GM12878 (cell line): ENCODE measurements around the gene INO80D. TPM values are rescaled to one million over a fixed set of nuclear protein-coding genes. Genes with fewer than 3 reads are reported as not detected.

Experiments
- ATAC-seq: fragments of 200-7000 bp; cut with Tn5 transposase; 3 replicates; pipeline ENCODE4 v1.9.1; 2020; ENCODE audit warnings: mild to moderate bottlenecking, moderate library complexity
- BruUV-seq: library from RNA; stranded (reverse); fragments of 400-500 nt; replicated peaks from 2 replicates; lab custom pipeline; 2021; lab: Mats Ljungman, UMichigan
- CTCF ChIA-PET: fragments of 300-600 bp; sonication (Branson Sonifier 250); formaldehyde crosslinking; extraction: SDS; loops from one replicate; lab custom pipeline; 2021; ENCODE audit warnings: inconsistent platforms; lab: Yijun Ruan, JAX
- POLR2A ChIA-PET: fragments of 350-600 bp; formaldehyde crosslinking; extraction: SDS; loops from one replicate; lab custom pipeline; 2021; ENCODE audit warnings: inconsistent platforms; lab: Charles Lee
- RAD21 ChIA-PET: fragments of 300-600 bp; sonication (Branson Sonifier 250); formaldehyde crosslinking; loops from one replicate; lab custom pipeline; 2023; ENCODE audit warnings: antibody characterized with exemption; ENCODE audit not compliant: unreplicated experiment; lab: Charles Lee
- SMC1A ChIA-PET: fragments of 300-600 bp; sonication (Branson Sonifier 250); formaldehyde crosslinking; loops from one replicate; lab custom pipeline; 2023; ENCODE audit not compliant: unreplicated experiment, uncharacterized antibody; lab: Charles Lee
- DNase-seq: peaks from one replicate; pipeline ENCODE4 v3.0.0-alpha.2; 2011; ENCODE audit warnings: low read depth, low spot score
- FAIRE-seq: peaks from 3 replicates; lab custom pipeline; 2011; peaks lifted over from hg19 to GRCh38; lab: Jason Lieb, UNC
- H2AFZ ChIP-seq: 2 replicates; pipeline ENCODE4 v1.6.0; 2011; ENCODE audit warnings: low read depth, low read length, control low read depth; ENCODE audit not compliant: control insufficient read depth
- H3K27ac ChIP-seq: 2 replicates; pipeline ENCODE4 v1.5.1; 2011; ENCODE audit warnings: control low read depth; ENCODE audit not compliant: control insufficient read depth, insufficient read depth
- H3K27me3 ChIP-seq, 2 experiments: replicated peaks in 1 of 2; 2 replicates each; pipeline versions ENCODE4 v1.6.0 to v1.6.1; 2011; ENCODE audit warnings: low read length in 1 of 2; ENCODE audit not compliant: control insufficient read depth in 2 of 2, insufficient read depth in 2 of 2
- H3K36me3 ChIP-seq, 2 experiments: 2 replicates each; pipeline ENCODE4 v1.5.1; 2011; ENCODE audit warnings: low read length in 1 of 2; ENCODE audit not compliant: control insufficient read depth in 2 of 2, insufficient read depth in 2 of 2
- H3K4me1 ChIP-seq: 2 replicates; pipeline ENCODE4 v1.6.1; 2011; ENCODE audit warnings: mild to moderate bottlenecking, low read length, moderate library complexity, mixed read lengths; ENCODE audit not compliant: control insufficient read depth, insufficient read depth
- H3K4me2 ChIP-seq: 2 replicates; pipeline ENCODE4 v1.6.0; 2011; ENCODE audit warnings: control low read depth; ENCODE audit not compliant: control insufficient read depth, insufficient read depth
- H3K4me3 ChIP-seq: fragments of 200-600 bp; sonication (generic); 2 replicates; pipeline ENCODE4 v1.5.1; 2016
- H3K79me2 ChIP-seq: 2 replicates; pipeline ENCODE4 v1.6.0; 2011; ENCODE audit warnings: low read length; ENCODE audit not compliant: control insufficient read depth, insufficient read depth
- H3K9ac ChIP-seq: 2 replicates; pipeline ENCODE4 v1.8.0; 2011; ENCODE audit warnings: low read length, control low read depth, mixed read lengths; ENCODE audit not compliant: control insufficient read depth, insufficient read depth
- H3K9me3 ChIP-seq: replicated peaks from 3 replicates; pipeline ENCODE4 v1.5.1; 2011; ENCODE audit warnings: mild to moderate bottlenecking, low read length; ENCODE audit not compliant: control insufficient read depth, insufficient read depth
- H4K20me1 ChIP-seq: 2 replicates; pipeline ENCODE4 v1.6.0; 2011; ENCODE audit not compliant: control insufficient read depth, insufficient read depth
- BHLHE40 ChIP-seq, 2 experiments: fragments of 450-650 bp in 1 of 2; IDR thresholded peaks; 2 replicates each; pipeline ENCODE4 v1.6.1; 2011 to 2017; ENCODE audit warnings: low read depth in 2 of 2, borderline replicate concordance in 1 of 2, improper control_type of control experiment in 1 of 2, low read length in 1 of 2, mild to moderate bottlenecking in 1 of 2
- CHD4 ChIP-seq: fragments of 200-600 bp; sonication (generic); IDR thresholded peaks from 2 replicates; pipeline ENCODE4 v1.6.1; 2016; ENCODE audit warnings: mild to moderate bottlenecking
- EZH2 ChIP-seq: IDR thresholded peaks from 2 replicates; pipeline ENCODE4 v1.6.1; 2012; ENCODE audit warnings: low read depth, mild to moderate bottlenecking, control low read depth, inconsistent platforms, low read length, borderline replicate concordance; ENCODE audit not compliant: control insufficient read depth
- FOS ChIP-seq: IDR thresholded peaks from 3 replicates; pipeline ENCODE4 v1.6.1; 2011; ENCODE audit warnings: borderline replicate concordance; ENCODE audit not compliant: insufficient read length; ENCODE audit errors: extremely low read depth
- HDAC6 ChIP-seq: fragments of 200-600 bp; sonication (generic); IDR thresholded peaks from one replicate; pipeline ENCODE4 v1.8.0; 2017; ENCODE audit warnings: antibody characterized with exemption; ENCODE audit not compliant: unreplicated experiment
- IKZF1 ChIP-seq: fragments of 450-650 bp; conservative IDR thresholded peaks from 2 replicates; pipeline ENCODE4 v1.6.1; 2017; ENCODE audit warnings: antibody characterized with exemption, mild to moderate bottlenecking
- JUND ChIP-seq: IDR thresholded peaks from 2 replicates; pipeline ENCODE4 v1.6.1; 2012; ENCODE audit warnings: low read depth, mild to moderate bottlenecking, low read length, improper control_type of control experiment, moderate library complexity
- NR2C1 ChIP-seq: fragments of 450-650 bp; IDR thresholded peaks from 2 replicates; pipeline ENCODE4 v1.6.1; 2017; ENCODE audit warnings: antibody characterized with exemption, mild to moderate bottlenecking, moderate library complexity
- ZNF274 ChIP-seq: IDR thresholded peaks from one replicate; pipeline ENCODE4 v1.8.0; 2011; ENCODE audit not compliant: insufficient read length, insufficient read depth
- WGBS: methylation state at CpG from one replicate; pipeline ENCODE4 v1.1.6; 2016; ENCODE audit warnings: low lambda C conversion rate; ENCODE audit not compliant: insufficient replicate concordance, insufficient coverage; ENCODE audit errors: missing lambda C conversion rate; 5-methylcytosine and 5-hydroxymethylcytosine counted together
- in situ Hi-C: fragments of 300-500 bp; cut with MboI; formaldehyde crosslinking; loops from 9 replicates; pipeline ENCODE4 v1.14.3; 2018; ENCODE audit warnings: mixed read lengths
- intact Hi-C: fragments of 100-400 bp; cut with micrococcal nuclease; formaldehyde crosslinking; loops from one replicate; pipeline ENCODE4 v1.14.2; 2022; ENCODE audit not compliant: unreplicated experiment
- polyA plus RNA-seq, 11 experiments: library from polyadenylated mRNA; depleted of rRNA in 4 of 11; unstranded in 6 of 11; stranded (reverse) in 5 of 11; fragments of >200 nt; fragmentation: Nextera tagmentation in 4 of 11; fragmentation: Illumina TruSeq in 1 of 11; extraction: Ambion mirVana in 4 of 11; extraction: Trizol in 1 of 11; gene quantifications; 1 replicate in 1 of 11; 2 replicates in 10 of 11; pipeline versions ENCODE4 v1.2.1 to v1.2.3, GENCODE V29; 2011 to 2016; ENCODE audit warnings: inconsistent platforms in 2 of 11, missing spikeins in 2 of 11, low read depth in 1 of 11
- total RNA-seq, 4 experiments: library from RNA; depleted of rRNA in 3 of 4; stranded (reverse); fragments of >200 nt in 3 of 4; fragmentation: Illumina TruSeq in 1 of 4; extraction: Trizol in 1 of 4; gene quantifications; 2 replicates each; pipeline versions ENCODE4 v1.2.1 to v1.2.3, GENCODE V29; 2013 to 2021
- TF ChIP-seq, protein P1 (sequence below): IDR thresholded peaks from 2 replicates; pipeline ENCODE4 v1.6.1; 2012; ENCODE audit warnings: low read depth, low read length, improper control_type of control experiment
- TF ChIP-seq, protein P2 (sequence below): IDR thresholded peaks from 2 replicates; pipeline ENCODE4 v1.6.1; 2011; ENCODE audit warnings: borderline replicate concordance, low read depth, mild to moderate bottlenecking, moderate library complexity, low read length; ENCODE audit not compliant: insufficient read depth, poor library complexity, severe bottlenecking
- TF ChIP-seq, protein P3 (sequence below): fragments of 450-650 bp; IDR thresholded peaks from 2 replicates; pipeline ENCODE4 v1.6.1; 2016; ENCODE audit warnings: mild to moderate bottlenecking

INO80D gene
- total and polyA plus RNA-seq, 10 of the 15 experiments (the other 5 are each of a cell fraction or from before 2014, with no cell fraction given), result 0.73 to 16.3 (median 4.7) TPM

GRCh38 chr2:205967391-205968075, 118.4 kb downstream of the INO80D start:
- no peak overlapping the region for H3K9ac ChIP-seq
- ATAC-seq (no peak; the same call in 2 of the 3 replicates), DNase-seq (no peak), FAIRE-seq (no peak)
- H4K20me1 ChIP-seq, result no peaks in the 10 kb centered on the region
- no peaks in the 10 kb centered on the region for H3K36me3 ChIP-seq
- H2AFZ ChIP-seq, result no peak overlapping the region
- in situ Hi-C loops, result no loop called here
- no peak overlapping the region for H3K4me3 ChIP-seq
- no peaks in the 10 kb centered on the region for H3K4me1 ChIP-seq
- intact Hi-C loops, result no loop called here
- ChIA-PET RAD21 (no interaction called here), SMC1A (no interaction called here), POLR2A (interaction anchor here (0.5 to 1.3 kb wide), 5 partner anchors 9 to 260 kb away, joined by 3 to 4 read pairs (median 3); no protein-coding TSS in a partner anchor), CTCF (no interaction called here)
- WGBS, result 28% methylated on average over 7 of the region's 7 CpGs
- no peak overlapping the region for H3K4me2 ChIP-seq
- no peaks in the 10 kb centered on the region for H3K79me2 ChIP-seq
- H3K27ac ChIP-seq, result no peak overlapping the region
- no peak for TF ChIP-seq EZH2
- TF ChIP-seq, protein P1, sequence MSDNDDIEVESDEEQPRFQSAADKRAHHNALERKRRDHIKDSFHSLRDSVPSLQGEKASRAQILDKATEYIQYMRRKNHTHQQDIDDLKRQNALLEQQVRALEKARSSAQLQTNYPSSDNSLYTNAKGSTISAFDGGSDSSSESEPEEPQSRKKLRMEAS, result no peak
- no peak for TF ChIP-seq IKZF1
- no peak for TF ChIP-seq NR2C1
- TF ChIP-seq, protein P2, sequence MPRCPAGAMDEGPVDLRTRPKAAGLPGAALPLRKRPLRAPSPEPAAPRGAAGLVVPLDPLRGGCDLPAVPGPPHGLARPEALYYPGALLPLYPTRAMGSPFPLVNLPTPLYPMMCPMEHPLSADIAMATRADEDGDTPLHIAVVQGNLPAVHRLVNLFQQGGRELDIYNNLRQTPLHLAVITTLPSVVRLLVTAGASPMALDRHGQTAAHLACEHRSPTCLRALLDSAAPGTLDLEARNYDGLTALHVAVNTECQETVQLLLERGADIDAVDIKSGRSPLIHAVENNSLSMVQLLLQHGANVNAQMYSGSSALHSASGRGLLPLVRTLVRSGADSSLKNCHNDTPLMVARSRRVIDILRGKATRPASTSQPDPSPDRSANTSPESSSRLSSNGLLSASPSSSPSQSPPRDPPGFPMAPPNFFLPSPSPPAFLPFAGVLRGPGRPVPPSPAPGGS, result peak; percentile 29
- TF ChIP-seq, protein P3, sequence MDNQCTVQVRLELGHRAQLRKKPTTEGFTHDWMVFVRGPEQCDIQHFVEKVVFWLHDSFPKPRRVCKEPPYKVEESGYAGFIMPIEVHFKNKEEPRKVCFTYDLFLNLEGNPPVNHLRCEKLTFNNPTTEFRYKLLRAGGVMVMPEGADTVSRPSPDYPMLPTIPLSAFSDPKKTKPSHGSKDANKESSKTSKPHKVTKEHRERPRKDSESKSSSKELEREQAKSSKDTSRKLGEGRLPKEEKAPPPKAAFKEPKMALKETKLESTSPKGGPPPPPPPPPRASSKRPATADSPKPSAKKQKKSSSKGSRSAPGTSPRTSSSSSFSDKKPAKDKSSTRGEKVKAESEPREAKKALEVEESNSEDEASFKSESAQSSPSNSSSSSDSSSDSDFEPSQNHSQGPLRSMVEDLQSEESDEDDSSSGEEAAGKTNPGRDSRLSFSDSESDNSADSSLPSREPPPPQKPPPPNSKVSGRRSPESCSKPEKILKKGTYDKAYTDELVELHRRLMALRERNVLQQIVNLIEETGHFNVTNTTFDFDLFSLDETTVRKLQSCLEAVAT, result no peak
- no peak for TF ChIP-seq HDAC6
- peak in 1 of 2 experiments; percentile 12; a peak in 1 of 4 replicates for TF ChIP-seq BHLHE40 (IDR thresholded peaks at IDR 0.05; ENCODE audit: borderline replicate concordance in 1 of 2, low read depth in 2 of 2, low read length in 1 of 2)
- no peak for TF ChIP-seq FOS
- no peak for TF ChIP-seq JUND
- no peak for TF ChIP-seq CHD4
- no peak for TF ChIP-seq ZNF274
- no peaks in the 10 kb centered on the region; a peak in 3 of 4 replicates for H3K27me3 ChIP-seq
- BruUV-seq, result no TSS peak
- no peaks in the 10 kb centered on the region for H3K9me3 ChIP-seq
